Tibial nerve (tissue), 4 donors: Measurements from ENCODE around the gene LPAR1. TPM values are rescaled to one million over a fixed set of nuclear protein-coding genes. Genes with fewer than 3 reads are reported as not detected.

Experiments
- DNase-seq, 2 donors: peaks; one replicate each; pipeline ENCODE4 v3.0.0-alpha.2; 2019; ENCODE audit warnings: low spot score in 2 of 2
- H3K27ac ChIP-seq, 4 donors: fragments of 200-600 bp; sonication (generic) in 3 of 4; one replicate each; pipeline ENCODE4 v1.5.1; 2017 to 2019; ENCODE audit warnings: mild to moderate bottlenecking in 1 of 4
- H3K27me3 ChIP-seq, 2 donors: fragments of 200-600 bp; sonication (generic) in 1 of 2; one replicate each; pipeline versions ENCODE4 v1.5.1 to v1.6.0; 2017 to 2019
- H3K36me3 ChIP-seq, 3 donors: fragments of 200-600 bp; sonication (generic); one replicate each; pipeline ENCODE4 v1.5.1; 2018 to 2019
- H3K4me1 ChIP-seq, 4 donors: fragments of 200-600 bp; sonication (generic) in 3 of 4; one replicate each; pipeline ENCODE4 v1.5.1; 2017 to 2019
- H3K4me3 ChIP-seq, 4 donors: fragments of 200-600 bp; sonication (generic) in 3 of 4; one replicate each; pipeline ENCODE4 v1.5.1; 2017 to 2019; ENCODE audit warnings: mild to moderate bottlenecking in 1 of 4, moderate library complexity in 1 of 4
- H3K9me3 ChIP-seq, 4 donors: fragments of 200-600 bp; sonication (generic) in 3 of 4; one replicate each; pipeline ENCODE4 v1.5.1; 2017 to 2019
- EP300 ChIP-seq, 2 donors: sonication (generic); formaldehyde crosslinking; IDR thresholded peaks; one replicate each; pipeline ENCODE4 v1.6.1; 2017; ENCODE audit warnings: antibody characterized with exemption in 2 of 2, mild to moderate bottlenecking in 1 of 2
- POLR2A ChIP-seq, 2 donors: fragments of 450-650 bp; IDR thresholded peaks; one replicate each; pipeline ENCODE4 v1.6.1; 2017; ENCODE audit warnings: antibody characterized with exemption in 2 of 2, mild to moderate bottlenecking in 2 of 2, moderate library complexity in 2 of 2
- WGBS, 2 donors: methylation state at CpG; one replicate each; pipeline ENCODE4 v1.1.5; 2018; 5-methylcytosine and 5-hydroxymethylcytosine counted together
- total RNA-seq, 4 donors: library from RNA; depleted of rRNA; stranded (reverse); fragments of >200 nt; gene quantifications; one replicate each; pipeline ENCODE4 v1.1.0, GENCODE V29; 2016
- TF ChIP-seq, protein P1 (sequence below), 5 experiments: fragments of 200-600 bp in 3 of 5; fragments of 450-650 bp in 2 of 5; sonication (generic) in 3 of 5; IDR thresholded peaks; one replicate each; pipeline ENCODE4 v1.5.1; 2016 to 2019; ENCODE audit warnings: antibody characterized with exemption in 5 of 5, mild to moderate bottlenecking in 3 of 5, moderate library complexity in 2 of 5

LPAR1 gene
- total RNA-seq, 4 donors from 2014 or later: 156 to 238 (median 199) TPM

DNA sequence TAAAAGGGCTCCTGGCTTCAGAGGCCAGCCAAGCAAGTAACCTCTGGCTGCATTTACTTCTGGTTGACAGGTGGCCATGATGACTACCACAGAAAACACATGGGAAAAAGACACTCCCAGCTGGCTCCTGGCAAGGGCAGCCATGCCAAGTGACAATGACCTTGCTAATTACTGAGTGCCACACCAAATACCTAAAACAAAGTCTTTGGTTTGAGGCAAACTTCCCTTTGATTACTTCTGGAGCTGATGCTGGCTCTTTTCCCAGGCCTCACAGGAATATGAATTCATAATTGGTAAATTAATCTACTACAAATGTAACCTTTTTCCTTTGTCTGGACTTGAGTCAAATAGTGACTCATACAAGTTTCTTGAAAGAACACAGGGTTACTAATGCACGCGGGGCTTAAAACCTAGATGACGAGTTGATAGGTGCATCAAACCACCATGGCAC lies 61.0 kb downstream of the LPAR1 start:
- no peaks in the 10 kb centered on the region for H3K27me3 ChIP-seq
- no peaks in the 10 kb centered on the region for H3K36me3 ChIP-seq
- DNase-seq: no peak
- H3K9me3 ChIP-seq: no peaks in the 10 kb centered on the region
- TF ChIP-seq POLR2A (IDR thresholded peaks at IDR 0.05): no peak
- TF ChIP-seq EP300 (IDR thresholded peaks at IDR 0.05): peak in 1 of 2 donors; percentile 53
- TF ChIP-seq, protein P1, sequence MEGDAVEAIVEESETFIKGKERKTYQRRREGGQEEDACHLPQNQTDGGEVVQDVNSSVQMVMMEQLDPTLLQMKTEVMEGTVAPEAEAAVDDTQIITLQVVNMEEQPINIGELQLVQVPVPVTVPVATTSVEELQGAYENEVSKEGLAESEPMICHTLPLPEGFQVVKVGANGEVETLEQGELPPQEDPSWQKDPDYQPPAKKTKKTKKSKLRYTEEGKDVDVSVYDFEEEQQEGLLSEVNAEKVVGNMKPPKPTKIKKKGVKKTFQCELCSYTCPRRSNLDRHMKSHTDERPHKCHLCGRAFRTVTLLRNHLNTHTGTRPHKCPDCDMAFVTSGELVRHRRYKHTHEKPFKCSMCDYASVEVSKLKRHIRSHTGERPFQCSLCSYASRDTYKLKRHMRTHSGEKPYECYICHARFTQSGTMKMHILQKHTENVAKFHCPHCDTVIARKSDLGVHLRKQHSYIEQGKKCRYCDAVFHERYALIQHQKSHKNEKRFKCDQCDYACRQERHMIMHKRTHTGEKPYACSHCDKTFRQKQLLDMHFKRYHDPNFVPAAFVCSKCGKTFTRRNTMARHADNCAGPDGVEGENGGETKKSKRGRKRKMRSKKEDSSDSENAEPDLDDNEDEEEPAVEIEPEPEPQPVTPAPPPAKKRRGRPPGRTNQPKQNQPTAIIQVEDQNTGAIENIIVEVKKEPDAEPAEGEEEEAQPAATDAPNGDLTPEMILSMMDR (IDR thresholded peaks at IDR 0.05): no peak
- WGBS, 2 donors: 7 to 23% methylated on average over 3 of the region's 3 CpGs
- peak overlapping the region in 2 of 4 donors; percentile 42 to 68 for H3K27ac ChIP-seq
- H3K4me1 ChIP-seq: peaks cover 0 to 74% (median 21%) of the 10 kb centered on the region in 4 donors
- H3K4me3 ChIP-seq: no peak overlapping the region

DNA sequence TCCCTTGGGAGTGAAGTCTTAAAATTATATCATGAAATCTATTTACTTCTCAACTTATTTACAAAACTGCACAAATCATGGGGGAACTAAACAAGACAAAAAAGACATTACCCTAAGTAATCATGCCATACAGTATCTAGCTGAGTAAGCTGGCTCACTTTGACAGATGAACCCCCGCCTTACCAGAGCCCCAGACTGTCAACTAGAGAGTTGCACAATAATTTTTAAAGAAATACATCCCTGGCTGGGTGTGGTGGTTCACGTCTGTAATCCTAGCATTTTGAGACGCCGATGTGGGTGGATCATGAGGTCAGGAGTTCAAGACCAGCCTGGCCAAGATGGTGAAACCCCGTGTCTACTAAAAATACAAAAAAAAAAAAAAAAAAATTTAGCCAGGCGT lies 62.3 kb downstream of the LPAR1 start:
- Histone ChIP-seq H3K27ac (peak overlapping the region in 1 of 4 donors; percentile 58), H3K36me3 (peaks cover 0 to 13% (median 0%) of the 10 kb centered on the region in 3 donors), H3K27me3 (no peaks in the 10 kb centered on the region), H3K9me3 (no peaks in the 10 kb centered on the region), H3K4me3 (no peak overlapping the region), H3K4me1 (peaks cover 0 to 87% (median 21%) of the 10 kb centered on the region in 4 donors)
- 45 to 49% methylated on average over 6 of the region's 6 CpGs for WGBS, 2 donors
- TF ChIP-seq, protein P1 (IDR thresholded peaks at IDR 0.05): no peak
- no peak for TF ChIP-seq POLR2A (IDR thresholded peaks at IDR 0.05)
- no peak for TF ChIP-seq EP300 (IDR thresholded peaks at IDR 0.05)
- DNase-seq: no peak

DNA sequence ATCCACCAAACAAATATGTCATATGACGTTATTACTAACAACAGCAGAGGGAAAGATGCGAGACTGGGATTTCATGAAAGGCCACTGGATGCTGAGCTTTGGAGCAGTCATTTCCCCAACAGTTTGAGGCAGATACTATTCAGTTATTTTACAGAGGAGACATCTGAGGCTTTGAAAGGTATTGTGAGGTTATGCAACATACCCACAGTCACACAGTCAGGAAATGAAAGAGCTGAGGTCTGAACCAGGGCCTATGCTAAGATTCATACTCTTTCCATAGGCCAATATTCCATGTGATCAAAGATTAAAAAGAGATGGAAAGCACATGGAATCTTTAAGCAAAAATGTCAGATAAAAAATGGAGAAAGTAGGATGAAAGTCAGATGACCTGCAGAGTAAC lies 63.0 kb downstream of the LPAR1 start:
- Histone ChIP-seq H3K36me3 (peaks cover 0 to 19% (median 0%) of the 10 kb centered on the region in 3 donors), H3K4me1 (peaks cover 0 to 89% (median 21%) of the 10 kb centered on the region in 4 donors), H3K27me3 (no peaks in the 10 kb centered on the region), H3K4me3 (no peak overlapping the region), H3K9me3 (no peaks in the 10 kb centered on the region), H3K27ac (peak overlapping the region in 2 of 4 donors; percentile 21 to 58)
- WGBS, 2 donors: 92 to 95% methylated on average over 2 of the region's 2 CpGs
- TF ChIP-seq, protein P1 (IDR thresholded peaks at IDR 0.05): no peak
- no peak for TF ChIP-seq EP300 (IDR thresholded peaks at IDR 0.05)
- TF ChIP-seq POLR2A (IDR thresholded peaks at IDR 0.05): no peak
- DNase-seq: no peak

DNA sequence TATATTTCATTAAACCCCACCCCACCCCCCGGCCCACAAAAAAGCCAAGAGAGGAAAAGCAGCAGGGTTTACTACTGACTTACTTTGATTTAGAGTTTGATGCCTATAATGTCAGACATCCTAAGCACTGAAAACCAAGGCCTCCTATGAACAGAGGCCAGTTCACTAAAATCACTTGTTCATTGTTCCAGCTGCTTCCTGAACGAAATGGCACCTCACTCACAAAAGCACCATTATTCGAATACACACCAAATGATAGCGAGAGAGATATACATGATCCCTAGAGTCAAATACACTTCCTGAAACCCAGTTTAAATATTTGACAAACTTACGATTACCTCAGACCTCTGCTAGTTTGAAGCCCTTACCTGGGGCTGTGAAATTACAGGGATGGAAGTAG lies 66.6 kb downstream of the LPAR1 start:
- H3K9me3 ChIP-seq: no peaks in the 10 kb centered on the region
- H3K27ac ChIP-seq: peak overlapping the region in 3 of 4 donors; percentile 7 to 72 (median 55)
- peaks cover 0 to 79% (median 12%) of the 10 kb centered on the region in 4 donors for H3K4me1 ChIP-seq
- TF ChIP-seq EP300 (IDR thresholded peaks at IDR 0.05): no peak
- TF ChIP-seq, protein P1 (IDR thresholded peaks at IDR 0.05): no peak
- TF ChIP-seq POLR2A (IDR thresholded peaks at IDR 0.05): no peak
- WGBS, 2 donors: 50 to 63% methylated on average over 5 of the region's 5 CpGs
- no peaks in the 10 kb centered on the region for H3K27me3 ChIP-seq
- no peak overlapping the region for H3K4me3 ChIP-seq
- no peak for DNase-seq
- peaks cover 0 to 34% (median 0%) of the 10 kb centered on the region in 3 donors for H3K36me3 ChIP-seq

DNA sequence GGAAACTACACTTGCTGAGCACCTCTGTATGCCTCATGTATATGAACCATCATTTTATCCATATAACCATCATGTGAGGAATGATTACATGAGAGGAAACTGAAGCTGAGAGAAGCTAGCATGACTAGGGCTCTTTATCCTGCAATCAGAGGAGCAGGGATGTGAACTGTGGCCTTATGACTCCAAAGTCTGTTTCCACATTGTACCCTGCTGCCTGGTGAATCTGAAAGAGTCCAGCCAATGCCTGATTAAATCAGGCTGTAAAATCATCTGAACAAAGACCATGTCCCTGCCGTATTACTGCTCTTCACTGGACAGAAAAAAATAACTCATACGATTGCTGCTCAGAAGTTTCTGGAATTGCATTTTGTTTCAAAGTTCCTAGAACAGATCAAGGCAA lies 67.0 kb downstream of the LPAR1 start:
- Histone ChIP-seq H3K9me3 (no peaks in the 10 kb centered on the region), H3K4me3 (no peak overlapping the region), H3K4me1 (peaks cover 0 to 78% (median 10%) of the 10 kb centered on the region in 4 donors), H3K36me3 (peaks cover 0 to 38% (median 0%) of the 10 kb centered on the region in 3 donors), H3K27ac (peak overlapping the region in 2 of 4 donors; percentile 55 to 72), H3K27me3 (no peaks in the 10 kb centered on the region)
- 29 to 50% methylated on average over 2 of the region's 2 CpGs for WGBS, 2 donors
- DNase-seq: no peak
- TF ChIP-seq, protein P1 (IDR thresholded peaks at IDR 0.05): no peak
- TF ChIP-seq POLR2A (IDR thresholded peaks at IDR 0.05) (no peak), EP300 (IDR thresholded peaks at IDR 0.05) (no peak)
